ENCODE results near the gene HSPA9.

Gene HSPA9

DNA sequence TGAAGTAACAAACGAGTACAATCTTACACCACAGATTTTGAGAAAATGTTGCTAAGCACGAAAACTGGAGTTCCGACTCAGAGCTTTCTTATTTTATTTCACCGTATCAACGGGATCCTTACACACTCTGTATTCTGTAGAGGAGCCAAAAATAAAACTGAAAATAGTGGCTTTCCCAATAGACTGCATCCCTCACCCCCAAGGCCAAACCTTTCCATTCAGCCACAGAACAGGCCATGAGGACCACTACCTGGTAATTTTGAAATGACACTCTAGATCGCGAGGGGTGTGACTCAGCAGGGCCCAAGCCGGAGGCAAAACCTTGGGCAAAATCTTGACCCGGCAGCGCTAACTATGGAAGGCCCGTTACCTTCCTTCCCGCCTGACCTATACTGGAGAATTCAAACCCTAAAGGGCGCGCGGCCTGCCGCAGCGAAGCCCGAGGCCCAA lies 432 bp downstream of the HSPA9 start:
- H3K36me3 ChIP-seq (ENCODE audit: control insufficient read depth, insufficient read depth, low read length): peaks cover 21% of the 10 kb centered on the region
- no CpG with 5 or more reads among the region's 18 CpGs for WGBS (ENCODE audit: insufficient coverage, insufficient read length)
- no peaks in the 10 kb centered on the region for H3K4me1 ChIP-seq (ENCODE audit: control insufficient read depth, insufficient read depth, low read length)
- no peak overlapping the region for H3K27ac ChIP-seq (ENCODE audit: low read length)
- H3K9me3 ChIP-seq (ENCODE audit: control insufficient read depth, insufficient read depth, low read length): no peaks in the 10 kb centered on the region
- DNase-seq (ENCODE audit: low read depth, low spot score): no peak
- H3K4me3 ChIP-seq (ENCODE audit: low read length): peak overlapping the region; percentile 80
- H3K27me3 ChIP-seq (ENCODE audit: control insufficient read depth, insufficient read depth, low read length): no peaks in the 10 kb centered on the region

DNA sequence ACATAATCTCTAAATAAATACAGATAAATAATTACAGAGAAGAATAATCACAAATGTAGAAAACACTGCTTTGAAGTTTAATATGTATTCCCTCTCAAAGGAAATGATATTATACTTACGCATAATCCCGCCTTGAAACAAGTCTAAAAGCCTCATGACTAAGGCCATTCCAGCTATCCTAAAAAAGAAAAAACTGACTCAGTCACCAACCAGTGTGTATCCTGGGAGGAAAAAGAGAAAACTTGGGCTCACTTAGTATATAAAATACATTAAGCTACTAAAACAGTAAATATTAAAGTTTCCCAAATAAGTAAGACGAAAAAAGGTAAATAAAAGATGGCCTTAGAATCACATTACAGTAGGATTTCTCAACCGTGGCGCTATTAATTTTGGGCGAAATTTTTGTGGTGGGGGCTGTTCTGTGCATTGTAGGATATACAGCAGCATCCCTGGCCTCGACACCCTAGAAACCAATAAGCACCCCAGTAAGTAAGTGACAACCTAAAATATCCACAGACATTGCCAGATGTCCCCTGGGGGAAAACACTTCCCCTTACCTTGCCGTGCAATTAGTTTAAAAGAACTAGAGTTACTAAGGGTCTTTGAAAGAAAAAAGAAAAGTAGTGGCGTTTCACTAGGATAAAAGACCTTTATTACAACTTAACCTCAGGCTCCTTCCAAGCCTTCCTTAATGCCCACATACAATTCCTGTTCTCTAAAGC lies 1.1 kb downstream of the HSPA9 start:
- peaks cover 21% of the 10 kb centered on the region for H3K36me3 ChIP-seq (ENCODE audit: control insufficient read depth, insufficient read depth, low read length)
- H3K9me3 ChIP-seq (ENCODE audit: control insufficient read depth, insufficient read depth, low read length): no peaks in the 10 kb centered on the region
- no peaks in the 10 kb centered on the region for H3K27me3 ChIP-seq (ENCODE audit: control insufficient read depth, insufficient read depth, low read length)
- H3K4me3 ChIP-seq (ENCODE audit: low read length): peak overlapping the region; percentile 80; the same call in 1 of the 2 replicates
- no peak overlapping the region for H3K27ac ChIP-seq (ENCODE audit: low read length)
- no peaks in the 10 kb centered on the region for H3K4me1 ChIP-seq (ENCODE audit: control insufficient read depth, insufficient read depth, low read length)
- no CpG with 5 or more reads among the region's 9 CpGs for WGBS (ENCODE audit: insufficient coverage, insufficient read length)
- DNase-seq (ENCODE audit: low read depth, low spot score): no peak

DNA sequence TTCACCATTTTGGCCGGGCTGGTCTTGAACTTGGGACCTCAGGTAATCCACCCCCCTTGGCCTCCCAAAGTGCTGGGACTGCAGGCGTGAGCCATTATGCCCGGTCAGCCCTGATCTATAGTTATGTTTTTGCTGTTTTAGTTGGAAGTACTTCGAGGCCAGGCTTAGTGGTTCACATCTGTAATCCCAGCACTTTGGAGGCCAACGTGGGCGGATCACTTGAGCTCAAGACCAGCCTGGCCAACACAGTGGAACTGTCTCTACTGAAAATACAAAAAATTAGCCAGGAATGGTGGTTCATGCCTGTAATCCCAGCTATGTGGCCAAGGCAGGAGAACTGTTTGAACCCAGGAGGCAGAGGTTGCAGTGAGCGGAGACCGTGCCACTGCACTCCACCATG lies 2.0 kb downstream of the HSPA9 start:
- Histone ChIP-seq H3K4me3 (ENCODE audit: low read length) (no peak overlapping the region), H3K27ac (ENCODE audit: low read length) (no peak overlapping the region)
- no peak for DNase-seq (ENCODE audit: low read depth, low spot score)

DNA sequence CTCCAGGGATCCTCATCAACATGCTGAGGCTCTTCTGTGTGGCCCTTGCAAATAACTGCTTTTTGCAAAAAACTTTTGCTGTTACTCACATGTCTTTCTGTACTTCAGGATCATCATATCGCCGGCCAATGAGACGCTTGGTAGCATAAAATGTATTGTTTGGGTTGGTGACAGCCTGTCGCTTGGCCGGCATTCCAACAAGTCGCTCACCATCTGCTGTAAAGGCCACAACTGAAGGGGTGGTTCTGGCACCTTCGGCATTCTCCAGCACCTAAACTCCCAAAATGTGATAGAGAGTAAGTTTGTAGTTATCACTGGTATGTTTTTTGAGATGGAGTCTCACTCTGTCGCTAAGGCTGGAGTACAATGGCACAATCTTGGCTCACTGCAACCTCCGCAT lies 4.3 kb downstream of the HSPA9 start:
- no peak for DNase-seq (ENCODE audit: low read depth, low spot score)
- Histone ChIP-seq H3K27ac (ENCODE audit: low read length) (no peak overlapping the region), H3K4me3 (ENCODE audit: low read length) (no peak overlapping the region), H3K36me3 (ENCODE audit: control insufficient read depth, insufficient read depth, low read length) (peaks cover 36% of the 10 kb centered on the region), H3K4me1 (ENCODE audit: control insufficient read depth, insufficient read depth, low read length) (no peaks in the 10 kb centered on the region), H3K9me3 (ENCODE audit: control insufficient read depth, insufficient read depth, low read length) (no peaks in the 10 kb centered on the region), H3K27me3 (ENCODE audit: control insufficient read depth, insufficient read depth, low read length) (no peaks in the 10 kb centered on the region)
- no CpG with 5 or more reads among the region's 9 CpGs for WGBS (ENCODE audit: insufficient coverage, insufficient read length)

More for the DNA sequence above, 2.0 kb downstream of the HSPA9 start:
- H3K4me1 ChIP-seq (ENCODE audit: control insufficient read depth, insufficient read depth, low read length): no peaks in the 10 kb centered on the region
- WGBS (ENCODE audit: insufficient coverage, insufficient read length): no CpG with 5 or more reads among the region's 8 CpGs
- no peaks in the 10 kb centered on the region for H3K27me3 ChIP-seq (ENCODE audit: control insufficient read depth, insufficient read depth, low read length)
- no peaks in the 10 kb centered on the region for H3K9me3 ChIP-seq (ENCODE audit: control insufficient read depth, insufficient read depth, low read length)
- H3K36me3 ChIP-seq (ENCODE audit: control insufficient read depth, insufficient read depth, low read length): peaks cover 27% of the 10 kb centered on the region

DNA sequence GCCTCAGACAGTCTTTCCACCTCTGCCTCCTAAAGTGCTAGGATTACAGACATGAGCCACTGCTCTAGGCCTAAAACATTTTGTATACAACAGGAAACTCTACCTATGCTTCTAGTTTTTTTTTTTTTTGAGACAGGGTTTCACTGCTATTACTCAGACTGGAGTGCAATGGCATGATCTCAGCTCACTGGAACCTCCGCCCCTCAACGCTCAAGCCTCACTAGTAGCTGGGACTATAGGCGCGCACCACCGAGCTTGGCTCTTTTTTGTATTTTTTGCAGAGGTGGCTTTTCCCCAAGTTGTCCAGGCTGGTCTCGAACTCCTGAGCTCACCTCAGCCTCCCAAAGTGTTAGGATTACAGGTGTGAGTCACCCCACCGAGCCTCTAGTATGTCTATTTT lies 5.4 kb downstream of the HSPA9 start:
- H3K27me3 ChIP-seq (ENCODE audit: control insufficient read depth, insufficient read depth, low read length): no peaks in the 10 kb centered on the region
- no CpG with 5 or more reads among the region's 7 CpGs for WGBS (ENCODE audit: insufficient coverage, insufficient read length)
- no peak overlapping the region for H3K4me3 ChIP-seq (ENCODE audit: low read length)
- H3K27ac ChIP-seq (ENCODE audit: low read length): no peak overlapping the region
- no peaks in the 10 kb centered on the region for H3K9me3 ChIP-seq (ENCODE audit: control insufficient read depth, insufficient read depth, low read length)
- H3K4me1 ChIP-seq (ENCODE audit: control insufficient read depth, insufficient read depth, low read length): no peaks in the 10 kb centered on the region
- DNase-seq (ENCODE audit: low read depth, low spot score): no peak
- H3K36me3 ChIP-seq (ENCODE audit: control insufficient read depth, insufficient read depth, low read length): peaks cover 46% of the 10 kb centered on the region

DNA sequence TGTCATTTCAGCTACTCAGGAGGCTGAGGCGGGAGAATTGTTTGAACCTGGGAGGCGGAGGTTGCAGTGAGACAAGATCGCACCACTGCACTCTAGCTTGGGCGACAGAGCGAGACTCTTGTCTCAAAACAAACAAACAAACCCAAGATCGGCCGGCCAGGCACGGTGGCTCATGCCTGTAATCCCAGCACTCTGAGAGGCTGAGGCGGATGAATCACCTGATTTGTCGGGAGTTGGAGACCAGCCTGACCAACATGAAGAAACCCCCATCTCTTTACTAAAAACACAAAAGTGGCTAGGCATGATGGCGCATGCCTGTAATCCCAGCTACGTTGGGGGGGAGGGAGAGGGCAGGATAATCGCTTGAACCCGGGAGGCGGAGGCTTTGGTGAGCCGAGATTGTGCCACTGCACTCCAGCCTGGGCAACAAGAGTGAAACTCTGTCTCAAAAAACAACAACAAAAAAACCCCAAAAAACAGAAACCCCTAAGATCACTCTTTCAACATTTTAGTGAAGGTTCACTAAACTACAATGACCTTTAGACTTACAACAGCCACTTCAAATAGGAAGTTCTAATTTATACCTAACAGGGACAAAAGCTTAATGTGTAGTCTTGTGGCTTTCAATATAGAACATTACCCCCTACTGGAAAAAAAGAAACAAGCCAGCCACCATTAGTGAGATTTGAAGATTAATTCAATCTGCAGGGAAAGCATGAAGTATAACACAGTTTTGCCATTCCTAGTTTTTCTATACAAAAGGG lies 7.0 kb downstream of the HSPA9 start:
- WGBS (ENCODE audit: insufficient coverage, insufficient read length): no CpG with 5 or more reads among the region's 16 CpGs
- H3K27ac ChIP-seq (ENCODE audit: low read length): no peak overlapping the region
- DNase-seq (ENCODE audit: low read depth, low spot score): no peak
- no peak overlapping the region for H3K4me3 ChIP-seq (ENCODE audit: low read length)
- no peaks in the 10 kb centered on the region for H3K27me3 ChIP-seq (ENCODE audit: control insufficient read depth, insufficient read depth, low read length)
- H3K9me3 ChIP-seq (ENCODE audit: control insufficient read depth, insufficient read depth, low read length): no peaks in the 10 kb centered on the region
- peaks cover 49% of the 10 kb centered on the region for H3K36me3 ChIP-seq (ENCODE audit: control insufficient read depth, insufficient read depth, low read length)
- H3K4me1 ChIP-seq (ENCODE audit: control insufficient read depth, insufficient read depth, low read length): no peaks in the 10 kb centered on the region

DNA sequence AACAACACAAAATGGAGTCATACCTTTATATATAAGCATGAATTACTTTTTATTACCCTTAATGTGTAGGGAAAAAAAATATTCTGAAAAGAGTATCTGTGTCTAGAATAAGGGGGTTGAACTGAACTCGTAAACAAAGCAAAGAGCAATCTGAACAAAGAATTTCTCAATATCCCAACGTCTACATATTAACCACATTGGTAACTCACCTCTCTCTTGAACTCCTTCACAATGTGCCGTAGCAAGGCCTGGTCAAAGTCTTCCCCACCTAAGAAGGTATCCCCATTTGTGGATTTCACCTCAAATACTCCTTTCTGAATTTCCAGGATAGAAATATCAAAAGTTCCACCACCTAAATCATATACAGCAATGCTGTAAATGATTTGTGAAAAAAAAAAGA lies 8.4 kb downstream of the HSPA9 start:
- Histone ChIP-seq H3K27me3 (ENCODE audit: control insufficient read depth, insufficient read depth, low read length) (no peaks in the 10 kb centered on the region), H3K9me3 (ENCODE audit: control insufficient read depth, insufficient read depth, low read length) (no peaks in the 10 kb centered on the region), H3K27ac (ENCODE audit: low read length) (no peak overlapping the region), H3K4me1 (ENCODE audit: control insufficient read depth, insufficient read depth, low read length) (no peaks in the 10 kb centered on the region), H3K36me3 (ENCODE audit: control insufficient read depth, insufficient read depth, low read length) (peaks cover 44% of the 10 kb centered on the region), H3K4me3 (ENCODE audit: low read length) (no peak overlapping the region)
- no peak for DNase-seq (ENCODE audit: low read depth, low spot score)
- 100% methylated on average over 1 of the region's 3 CpGs for WGBS (ENCODE audit: insufficient coverage, insufficient read length)

DNA sequence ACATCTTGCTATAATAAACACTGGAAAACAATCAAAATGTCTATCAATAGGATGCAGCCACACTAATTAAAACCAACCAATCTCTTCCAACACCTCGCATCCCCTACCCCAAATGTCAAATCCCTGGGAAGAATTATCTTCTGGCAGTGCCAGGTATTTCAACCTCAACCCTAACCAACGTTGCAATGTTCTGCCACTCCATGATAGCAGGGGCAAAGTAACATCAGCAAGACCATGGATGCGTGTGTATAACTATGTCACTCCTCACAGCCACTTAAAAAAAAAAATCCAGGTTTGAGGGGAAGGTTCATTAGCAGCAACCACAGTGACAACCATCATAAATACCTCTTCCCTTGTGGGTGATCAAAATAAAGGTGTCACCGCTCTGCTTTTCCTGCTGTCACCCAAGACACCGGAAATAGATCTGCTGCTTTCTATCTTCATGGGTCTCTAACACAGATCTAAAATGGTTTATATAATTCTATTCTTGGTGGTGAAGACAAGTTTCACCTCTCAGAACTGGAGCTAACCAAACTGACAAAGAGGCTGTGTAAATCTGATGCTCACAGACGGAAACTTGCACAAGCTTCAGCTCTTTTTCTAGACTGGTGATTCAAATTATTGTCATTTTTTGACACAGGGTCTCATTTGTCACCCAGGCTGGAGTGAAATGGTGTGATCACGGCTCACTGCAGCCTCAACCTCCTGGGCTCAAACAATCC lies 9.9 kb downstream of the HSPA9 start:
- Histone ChIP-seq H3K4me3 (ENCODE audit: low read length) (no peak overlapping the region), H3K9me3 (ENCODE audit: control insufficient read depth, insufficient read depth, low read length) (no peaks in the 10 kb centered on the region), H3K36me3 (ENCODE audit: control insufficient read depth, insufficient read depth, low read length) (peaks cover 38% of the 10 kb centered on the region), H3K27me3 (ENCODE audit: control insufficient read depth, insufficient read depth, low read length) (no peaks in the 10 kb centered on the region), H3K27ac (ENCODE audit: low read length) (no peak overlapping the region), H3K4me1 (ENCODE audit: control insufficient read depth, insufficient read depth, low read length) (no peaks in the 10 kb centered on the region)
- 100% methylated on average over 1 of the region's 7 CpGs for WGBS (ENCODE audit: insufficient coverage, insufficient read length)
- no peak for DNase-seq (ENCODE audit: low read depth, low spot score)

DNA sequence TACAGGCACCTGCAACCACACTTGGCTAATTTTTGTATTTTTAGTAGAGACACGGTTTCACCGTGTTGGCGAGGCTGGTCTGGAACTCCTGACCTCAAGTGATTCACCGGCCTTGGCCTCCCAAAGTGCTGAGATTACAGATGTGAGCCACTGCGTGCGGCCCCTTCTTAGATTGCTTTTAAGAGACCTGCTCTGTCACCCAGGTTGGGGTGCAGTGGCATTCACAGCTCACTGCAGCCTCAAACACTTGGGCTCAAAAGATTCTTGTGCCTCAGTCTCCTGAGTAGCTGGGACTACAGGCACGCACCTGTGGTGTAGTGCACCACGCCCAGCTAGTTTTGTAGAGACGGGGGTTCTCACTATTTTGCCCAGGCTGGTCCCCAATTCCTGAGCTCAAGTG lies 11.0 kb downstream of the HSPA9 start:
- H3K9me3 ChIP-seq (ENCODE audit: control insufficient read depth, insufficient read depth, low read length): no peaks in the 10 kb centered on the region

DNA sequence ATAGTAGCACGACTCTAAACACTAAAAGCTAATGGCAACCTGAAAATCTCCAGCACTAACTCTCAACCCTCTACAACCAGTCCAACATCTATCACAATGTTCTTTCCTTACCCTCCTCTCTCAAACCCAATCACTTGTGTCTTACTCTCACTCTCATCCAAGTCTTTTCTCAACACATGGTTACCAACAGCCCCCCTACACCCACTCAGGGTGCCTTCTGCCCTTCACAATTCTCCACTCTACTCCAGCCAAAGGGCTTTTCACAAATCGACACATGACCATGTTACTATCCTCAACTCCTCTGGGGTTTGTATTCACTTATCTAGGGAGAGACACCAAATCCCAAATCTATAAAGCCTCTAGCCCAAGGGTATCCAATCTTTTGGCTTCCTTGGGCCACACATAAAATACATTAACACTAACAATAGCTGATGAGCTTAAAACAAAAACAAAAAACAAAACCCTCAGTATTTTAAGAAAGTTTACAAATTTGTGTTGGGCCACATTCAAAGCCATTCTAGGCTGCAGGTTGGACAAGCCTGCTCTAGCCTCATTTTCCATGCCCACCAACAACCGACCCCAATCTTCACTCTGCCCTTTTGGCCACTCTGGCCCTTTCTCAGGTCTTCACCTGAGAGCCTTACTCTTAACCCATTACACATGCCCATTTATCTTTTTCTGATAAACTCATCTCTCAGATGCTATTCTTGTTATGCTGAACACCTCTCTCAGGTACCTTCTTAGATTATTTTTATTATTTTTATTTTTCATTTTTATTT lies 11.7 kb downstream of the HSPA9 start:
- no peaks in the 10 kb centered on the region for H3K4me1 ChIP-seq (ENCODE audit: control insufficient read depth, insufficient read depth, low read length)
- no peak for DNase-seq (ENCODE audit: low read depth, low spot score)
- H3K4me3 ChIP-seq (ENCODE audit: low read length): no peak overlapping the region
- H3K36me3 ChIP-seq (ENCODE audit: control insufficient read depth, insufficient read depth, low read length): peaks cover 43% of the 10 kb centered on the region
- WGBS (ENCODE audit: insufficient coverage, insufficient read length): no CpG with 5 or more reads among the region's 3 CpGs
- no peaks in the 10 kb centered on the region for H3K9me3 ChIP-seq (ENCODE audit: control insufficient read depth, insufficient read depth, low read length)
- H3K27ac ChIP-seq (ENCODE audit: low read length): no peak overlapping the region
- H3K27me3 ChIP-seq (ENCODE audit: control insufficient read depth, insufficient read depth, low read length): no peaks in the 10 kb centered on the region

More for the DNA sequence above, 11.0 kb downstream of the HSPA9 start:
- Histone ChIP-seq H3K36me3 (ENCODE audit: control insufficient read depth, insufficient read depth, low read length) (peaks cover 43% of the 10 kb centered on the region), H3K4me1 (ENCODE audit: control insufficient read depth, insufficient read depth, low read length) (no peaks in the 10 kb centered on the region), H3K27ac (ENCODE audit: low read length) (no peak overlapping the region), H3K4me3 (ENCODE audit: low read length) (no peak overlapping the region), H3K27me3 (ENCODE audit: control insufficient read depth, insufficient read depth, low read length) (no peaks in the 10 kb centered on the region)
- WGBS (ENCODE audit: insufficient coverage, insufficient read length): no CpG with 5 or more reads among the region's 9 CpGs
- DNase-seq (ENCODE audit: low read depth, low spot score): no peak

Measured in iPS DF 6.9 (cell line).